WTC11 (cell line): ENCODE results near the gene SPATA46. TPM values are rescaled to one million over a fixed set of nuclear protein-coding genes. Genes with fewer than 3 reads are reported as not detected.

ENCODE experiments used
- ATAC-seq: fragments of 200-7000 bp; cut with Tn5 transposase; 2 replicates; pipeline ENCODE4 v1.10.0; 2021; ENCODE audit warnings: mild to moderate bottlenecking, moderate library complexity
- CTCF ChIA-PET: fragments of 300-600 bp; sonication (Branson Sonifier 250); formaldehyde crosslinking; loops from one replicate; lab custom pipeline; 2021; ENCODE audit warnings: antibody characterized with exemption; lab: Charles Lee
- POLR2A ChIA-PET: fragments of 350-600 bp; sonication (Branson Sonifier 250); formaldehyde crosslinking; loops from one replicate; lab custom pipeline; 2021; ENCODE audit warnings: antibody characterized with exemption; lab: Charles Lee
- DNase-seq: peaks from one replicate; pipeline ENCODE4 v3.0.0; 2021; ENCODE audit warnings: low spot score
- H3K27ac Mint-ChIP-seq: 2 replicates; pipeline ENCODE4 v1.8.0; 2021; ENCODE audit warnings: mixed read lengths
- H3K27me3 Mint-ChIP-seq: 2 replicates; pipeline ENCODE4 v1.8.0; 2021; ENCODE audit warnings: low read depth, mild to moderate bottlenecking, moderate library complexity, mixed read lengths
- H3K36me3 Mint-ChIP-seq: 2 replicates; pipeline ENCODE4 v1.8.0; 2021; ENCODE audit warnings: mixed read lengths
- H3K4me1 Mint-ChIP-seq: 2 replicates; pipeline ENCODE4 v1.8.0; 2022; ENCODE audit warnings: mixed read lengths
- H3K4me3 Mint-ChIP-seq: 2 replicates; pipeline ENCODE4 v1.8.0; 2021; ENCODE audit warnings: mild to moderate bottlenecking, moderate library complexity, mixed read lengths
- H3K9me3 Mint-ChIP-seq: 2 replicates; pipeline ENCODE4 v1.8.0; 2021; ENCODE audit warnings: mixed read lengths
- CREB1 ChIP-seq: sonication (generic); formaldehyde crosslinking; IDR thresholded peaks from 2 replicates; pipeline ENCODE4 v1.8.0; 2023; ENCODE audit warnings: mild to moderate bottlenecking, missing genetic modification reagents
- ESRRA ChIP-seq: sonication (generic); formaldehyde crosslinking; IDR thresholded peaks from 2 replicates; pipeline ENCODE4 v1.8.1; 2022; ENCODE audit warnings: mild to moderate bottlenecking, missing genetic modification reagents, borderline replicate concordance
- HMGA2 ChIP-seq: fragments of 250-450 bp; sonication (Bioruptor Pico); IDR thresholded peaks from 2 replicates; pipeline ENCODE4 v1.4.0; 2021; ENCODE audit warnings: mild to moderate bottlenecking, moderate library complexity
- JAZF1 ChIP-seq: fragments of 250-450 bp; sonication (Bioruptor Pico); IDR thresholded peaks from 2 replicates; pipeline ENCODE4 v1.9.0; 2021; ENCODE audit warnings: moderate library complexity, mild to moderate bottlenecking, inconsistent platforms
- NFATC4 ChIP-seq: fragments of 250-450 bp; sonication (Bioruptor Pico); IDR thresholded peaks from 2 replicates; pipeline ENCODE4 v1.9.0; 2021; ENCODE audit warnings: mild to moderate bottlenecking
- NFE2L1 ChIP-seq: sonication (generic); formaldehyde crosslinking; IDR thresholded peaks from 2 replicates; pipeline ENCODE4 v1.8.1; 2023; ENCODE audit warnings: missing genetic modification reagents
- NR1H2 ChIP-seq: sonication (generic); formaldehyde crosslinking; IDR thresholded peaks from 2 replicates; pipeline ENCODE4 v1.9.0; 2021; ENCODE audit warnings: mild to moderate bottlenecking, moderate library complexity, missing genetic modification reagents
- RELA ChIP-seq: sonication (generic); formaldehyde crosslinking; IDR thresholded peaks from 2 replicates; pipeline ENCODE4 v1.8.1; 2022; ENCODE audit warnings: missing genetic modification reagents, mild to moderate bottlenecking, borderline replicate concordance
- SMAD3 ChIP-seq: sonication (generic); formaldehyde crosslinking; IDR thresholded peaks from 2 replicates; pipeline ENCODE4 v1.8.0; 2022; ENCODE audit warnings: missing genetic modification reagents, mild to moderate bottlenecking, borderline replicate concordance
- SP1 ChIP-seq: sonication (generic); formaldehyde crosslinking; conservative IDR thresholded peaks from 2 replicates; pipeline ENCODE4 v1.8.1; 2022; ENCODE audit warnings: missing genetic modification reagents
- ZNF121 ChIP-seq: sonication (generic); formaldehyde crosslinking; IDR thresholded peaks from 2 replicates; pipeline ENCODE4 v1.8.0; 2023; ENCODE audit warnings: missing genetic modification reagents
- ZNF232 ChIP-seq: sonication (generic); formaldehyde crosslinking; IDR thresholded peaks from 2 replicates; pipeline ENCODE4 v1.8.0; 2022; ENCODE audit warnings: mild to moderate bottlenecking, missing genetic modification reagents
- ZNF396 ChIP-seq: fragments of 250-450 bp; sonication (Bioruptor Pico); IDR thresholded peaks from 2 replicates; pipeline ENCODE4 v1.8.0; 2021; ENCODE audit warnings: mild to moderate bottlenecking, moderate library complexity, borderline replicate concordance
- total RNA-seq: library from RNA; stranded (reverse); gene quantifications from 3 replicates; pipeline ENCODE4 v1.2.3, GENCODE V29; 2021
- TF ChIP-seq, protein P1 (sequence below): sonication (generic); formaldehyde crosslinking; IDR thresholded peaks from 2 replicates; pipeline ENCODE4 v1.8.1; 2023; ENCODE audit warnings: mild to moderate bottlenecking, missing genetic modification reagents, moderate library complexity
- TF ChIP-seq, protein P2 (sequence below): sonication (generic); formaldehyde crosslinking; IDR thresholded peaks from 2 replicates; pipeline ENCODE4 v1.8.1; 2023; ENCODE audit warnings: mild to moderate bottlenecking, missing genetic modification reagents
- TF ChIP-seq, protein P3 (sequence below): sonication (generic); formaldehyde crosslinking; IDR thresholded peaks from 2 replicates; pipeline ENCODE4 v1.8.1; 2022; ENCODE audit warnings: mild to moderate bottlenecking, missing genetic modification reagents, moderate library complexity, borderline replicate concordance
- TF ChIP-seq, protein P4 (sequence below): fragments of 250-450 bp; sonication (Bioruptor Pico); IDR thresholded peaks from 2 replicates; pipeline ENCODE4 v1.9.0; 2021; ENCODE audit warnings: mild to moderate bottlenecking

SPATA46 gene
- total RNA-seq, 1 experiment from 2014 or later = not detected

DNA sequence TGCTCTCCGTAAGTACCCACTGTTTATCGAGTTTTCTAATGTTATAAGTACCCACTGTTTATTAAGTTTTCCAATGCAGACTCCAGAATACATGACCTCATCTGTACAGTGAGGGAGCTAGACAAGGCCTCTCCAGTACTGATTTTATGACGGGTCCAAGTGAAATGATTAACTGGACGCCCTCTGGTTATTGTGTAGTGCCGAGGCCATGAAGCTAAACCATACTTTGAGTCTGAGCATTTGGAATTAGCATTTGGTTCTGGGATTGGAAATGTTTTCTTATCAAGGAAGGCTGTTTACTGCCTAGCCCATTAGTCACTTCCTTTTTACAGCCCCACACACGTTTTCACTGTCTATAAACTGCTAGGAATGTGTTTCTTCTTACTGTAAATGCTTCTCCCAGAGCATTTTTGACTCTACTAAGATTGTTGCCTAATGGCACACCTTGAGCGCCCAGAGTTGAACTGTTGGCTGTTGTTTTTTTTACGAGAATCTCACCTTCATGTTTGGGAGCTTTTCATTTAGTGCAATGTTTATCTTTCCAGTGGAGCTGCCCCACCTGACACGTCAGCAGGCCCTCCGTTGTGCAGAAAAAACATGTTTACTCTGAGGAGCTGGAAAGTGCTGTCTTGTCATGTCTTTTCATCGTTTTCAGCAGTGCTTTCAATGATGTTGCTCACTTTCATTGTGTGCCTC, 26.9 kb downstream of the SPATA46 start:
- Mint-ChIP-seq H3K9me3 (no peaks in the 10 kb centered on the region), H3K27me3 (no peaks in the 10 kb centered on the region), H3K4me1 (peaks cover 17% of the 10 kb centered on the region), H3K36me3 (peaks cover 4% of the 10 kb centered on the region; the same call in 1 of the 2 replicates), H3K27ac (peak overlapping the region; percentile 9; the same call in 1 of the 2 replicates), H3K4me3 (no peak overlapping the region)
- ChIA-PET CTCF (interaction anchor here (1.3 kb wide), 1 partner anchor 8 kb away, joined by 5 read pairs; no protein-coding TSS in a partner anchor), POLR2A (no interaction called here)
- DNase-seq (no peak), ATAC-seq (no peak)
- no peak for TF ChIP-seq HMGA2 (CRISPR knock-in tag)
- TF ChIP-seq SMAD3 (CRISPR knock-in tag) = no peak
- TF ChIP-seq ZNF396 = no peak
- no peak for TF ChIP-seq JAZF1 (CRISPR knock-in tag)

DNA sequence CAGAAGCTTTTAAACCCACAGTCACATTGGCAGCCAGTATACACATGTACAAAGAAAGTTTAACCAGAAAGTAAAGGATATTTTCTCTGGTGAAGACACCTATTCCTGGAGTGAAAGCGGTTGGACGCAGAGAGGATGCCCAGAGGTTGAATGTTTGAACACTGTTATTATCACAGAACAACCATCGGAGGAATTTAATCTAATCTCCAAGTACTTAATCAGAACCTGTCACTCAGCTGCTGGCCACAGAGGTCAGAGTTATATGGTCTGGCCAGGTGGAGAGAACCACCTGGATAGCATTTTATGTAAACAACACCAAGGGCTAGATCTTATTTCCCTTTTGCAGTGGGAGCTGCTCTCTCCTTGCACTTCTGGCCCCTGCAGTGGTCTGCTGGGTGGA, 29.4 kb downstream of the SPATA46 start:
- TF ChIP-seq ZNF121 (no peak), ESRRA (CRISPR knock-in tag) (no peak), NFATC4 (CRISPR knock-in tag) (no peak), SP1 (no peak), ZNF232 (CRISPR knock-in tag) (no peak)
- TF ChIP-seq, protein P1, sequence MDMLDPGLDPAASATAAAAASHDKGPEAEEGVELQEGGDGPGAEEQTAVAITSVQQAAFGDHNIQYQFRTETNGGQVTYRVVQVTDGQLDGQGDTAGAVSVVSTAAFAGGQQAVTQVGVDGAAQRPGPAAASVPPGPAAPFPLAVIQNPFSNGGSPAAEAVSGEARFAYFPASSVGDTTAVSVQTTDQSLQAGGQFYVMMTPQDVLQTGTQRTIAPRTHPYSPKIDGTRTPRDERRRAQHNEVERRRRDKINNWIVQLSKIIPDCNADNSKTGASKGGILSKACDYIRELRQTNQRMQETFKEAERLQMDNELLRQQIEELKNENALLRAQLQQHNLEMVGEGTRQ (CRISPR knock-in tag) = no peak
- TF ChIP-seq, protein P2, sequence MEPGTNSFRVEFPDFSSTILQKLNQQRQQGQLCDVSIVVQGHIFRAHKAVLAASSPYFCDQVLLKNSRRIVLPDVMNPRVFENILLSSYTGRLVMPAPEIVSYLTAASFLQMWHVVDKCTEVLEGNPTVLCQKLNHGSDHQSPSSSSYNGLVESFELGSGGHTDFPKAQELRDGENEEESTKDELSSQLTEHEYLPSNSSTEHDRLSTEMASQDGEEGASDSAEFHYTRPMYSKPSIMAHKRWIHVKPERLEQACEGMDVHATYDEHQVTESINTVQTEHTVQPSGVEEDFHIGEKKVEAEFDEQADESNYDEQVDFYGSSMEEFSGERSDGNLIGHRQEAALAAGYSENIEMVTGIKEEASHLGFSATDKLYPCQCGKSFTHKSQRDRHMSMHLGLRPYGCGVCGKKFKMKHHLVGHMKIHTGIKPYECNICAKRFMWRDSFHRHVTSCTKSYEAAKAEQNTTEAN (CRISPR knock-in tag) = no peak
- TF ChIP-seq, protein P3, sequence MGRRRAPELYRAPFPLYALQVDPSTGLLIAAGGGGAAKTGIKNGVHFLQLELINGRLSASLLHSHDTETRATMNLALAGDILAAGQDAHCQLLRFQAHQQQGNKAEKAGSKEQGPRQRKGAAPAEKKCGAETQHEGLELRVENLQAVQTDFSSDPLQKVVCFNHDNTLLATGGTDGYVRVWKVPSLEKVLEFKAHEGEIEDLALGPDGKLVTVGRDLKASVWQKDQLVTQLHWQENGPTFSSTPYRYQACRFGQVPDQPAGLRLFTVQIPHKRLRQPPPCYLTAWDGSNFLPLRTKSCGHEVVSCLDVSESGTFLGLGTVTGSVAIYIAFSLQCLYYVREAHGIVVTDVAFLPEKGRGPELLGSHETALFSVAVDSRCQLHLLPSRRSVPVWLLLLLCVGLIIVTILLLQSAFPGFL (CRISPR knock-in tag) = no peak
- no peaks in the 10 kb centered on the region for H3K9me3 Mint-ChIP-seq
- POLR2A ChIA-PET = no interaction called here
- ATAC-seq (no peak), DNase-seq (no peak)
- H3K27me3 Mint-ChIP-seq = no peaks in the 10 kb centered on the region
- CTCF ChIA-PET = interaction anchor here (2.2 kb wide), 1 partner anchor 10 kb away, joined by 7 read pairs; no protein-coding TSS in a partner anchor
- no peak overlapping the region for H3K4me3 Mint-ChIP-seq
- no peak overlapping the region for H3K27ac Mint-ChIP-seq
- H3K4me1 Mint-ChIP-seq = peaks cover 3% of the 10 kb centered on the region; the same call in 1 of the 2 replicates
- H3K36me3 Mint-ChIP-seq = peaks cover 7% of the 10 kb centered on the region

DNA sequence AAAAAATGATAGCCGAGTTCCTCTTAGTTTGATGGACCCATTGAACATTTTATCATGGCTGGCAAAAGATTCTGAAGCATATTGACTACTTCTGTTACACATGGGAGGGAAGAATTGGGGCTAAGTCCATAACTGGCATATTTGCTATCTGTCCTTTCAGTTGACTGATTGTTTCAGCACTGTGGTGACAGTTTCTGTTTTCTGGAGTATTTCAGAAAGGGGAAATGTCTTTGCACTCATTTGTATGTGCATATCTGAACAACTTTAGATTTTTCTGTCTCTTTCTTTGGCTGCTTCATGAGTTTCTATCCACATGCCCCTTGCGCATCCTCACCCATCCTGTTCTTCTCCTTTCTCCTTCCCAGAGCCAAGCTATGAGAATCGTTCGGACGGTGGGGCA, 33.2 kb downstream of the SPATA46 start:
- Mint-ChIP-seq H3K4me1 (0 out of 2 replicates have a peak, but pooled peaks cover 2% of the 10 kb centered on the region), H3K27me3 (no peaks in the 10 kb centered on the region), H3K27ac (no peak overlapping the region), H3K36me3 (peaks cover 10% of the 10 kb centered on the region), H3K4me3 (no peak overlapping the region), H3K9me3 (no peaks in the 10 kb centered on the region)
- CTCF ChIA-PET = no interaction called here
- POLR2A ChIA-PET = no interaction called here
- TF ChIP-seq, protein P4, sequence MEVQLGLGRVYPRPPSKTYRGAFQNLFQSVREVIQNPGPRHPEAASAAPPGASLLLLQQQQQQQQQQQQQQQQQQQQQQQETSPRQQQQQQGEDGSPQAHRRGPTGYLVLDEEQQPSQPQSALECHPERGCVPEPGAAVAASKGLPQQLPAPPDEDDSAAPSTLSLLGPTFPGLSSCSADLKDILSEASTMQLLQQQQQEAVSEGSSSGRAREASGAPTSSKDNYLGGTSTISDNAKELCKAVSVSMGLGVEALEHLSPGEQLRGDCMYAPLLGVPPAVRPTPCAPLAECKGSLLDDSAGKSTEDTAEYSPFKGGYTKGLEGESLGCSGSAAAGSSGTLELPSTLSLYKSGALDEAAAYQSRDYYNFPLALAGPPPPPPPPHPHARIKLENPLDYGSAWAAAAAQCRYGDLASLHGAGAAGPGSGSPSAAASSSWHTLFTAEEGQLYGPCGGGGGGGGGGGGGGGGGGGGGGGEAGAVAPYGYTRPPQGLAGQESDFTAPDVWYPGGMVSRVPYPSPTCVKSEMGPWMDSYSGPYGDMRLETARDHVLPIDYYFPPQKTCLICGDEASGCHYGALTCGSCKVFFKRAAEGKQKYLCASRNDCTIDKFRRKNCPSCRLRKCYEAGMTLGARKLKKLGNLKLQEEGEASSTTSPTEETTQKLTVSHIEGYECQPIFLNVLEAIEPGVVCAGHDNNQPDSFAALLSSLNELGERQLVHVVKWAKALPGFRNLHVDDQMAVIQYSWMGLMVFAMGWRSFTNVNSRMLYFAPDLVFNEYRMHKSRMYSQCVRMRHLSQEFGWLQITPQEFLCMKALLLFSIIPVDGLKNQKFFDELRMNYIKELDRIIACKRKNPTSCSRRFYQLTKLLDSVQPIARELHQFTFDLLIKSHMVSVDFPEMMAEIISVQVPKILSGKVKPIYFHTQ (CRISPR knock-in tag) = no peak
- TF ChIP-seq, protein P2 (CRISPR knock-in tag) = no peak
- TF ChIP-seq NFE2L1 (CRISPR knock-in tag) (no peak), CREB1 (CRISPR knock-in tag) (no peak), RELA (CRISPR knock-in tag) (no peak), NR1H2 (CRISPR knock-in tag) (no peak)
- DNase-seq (no peak), ATAC-seq (no peak)
